T-helper 9 cell (primary cell): Measurements from ENCODE around the gene SRRM1.

Source experiments
- DNase-seq: peaks from one replicate; pipeline ENCODE4 v3.0.0-alpha.2; 2020
- total RNA-seq, 2 donors: gene quantifications; one replicate each; lab custom pipeline; 2026; lab: John Stamatoyannopoulos, UW

SRRM1 gene, protein sequence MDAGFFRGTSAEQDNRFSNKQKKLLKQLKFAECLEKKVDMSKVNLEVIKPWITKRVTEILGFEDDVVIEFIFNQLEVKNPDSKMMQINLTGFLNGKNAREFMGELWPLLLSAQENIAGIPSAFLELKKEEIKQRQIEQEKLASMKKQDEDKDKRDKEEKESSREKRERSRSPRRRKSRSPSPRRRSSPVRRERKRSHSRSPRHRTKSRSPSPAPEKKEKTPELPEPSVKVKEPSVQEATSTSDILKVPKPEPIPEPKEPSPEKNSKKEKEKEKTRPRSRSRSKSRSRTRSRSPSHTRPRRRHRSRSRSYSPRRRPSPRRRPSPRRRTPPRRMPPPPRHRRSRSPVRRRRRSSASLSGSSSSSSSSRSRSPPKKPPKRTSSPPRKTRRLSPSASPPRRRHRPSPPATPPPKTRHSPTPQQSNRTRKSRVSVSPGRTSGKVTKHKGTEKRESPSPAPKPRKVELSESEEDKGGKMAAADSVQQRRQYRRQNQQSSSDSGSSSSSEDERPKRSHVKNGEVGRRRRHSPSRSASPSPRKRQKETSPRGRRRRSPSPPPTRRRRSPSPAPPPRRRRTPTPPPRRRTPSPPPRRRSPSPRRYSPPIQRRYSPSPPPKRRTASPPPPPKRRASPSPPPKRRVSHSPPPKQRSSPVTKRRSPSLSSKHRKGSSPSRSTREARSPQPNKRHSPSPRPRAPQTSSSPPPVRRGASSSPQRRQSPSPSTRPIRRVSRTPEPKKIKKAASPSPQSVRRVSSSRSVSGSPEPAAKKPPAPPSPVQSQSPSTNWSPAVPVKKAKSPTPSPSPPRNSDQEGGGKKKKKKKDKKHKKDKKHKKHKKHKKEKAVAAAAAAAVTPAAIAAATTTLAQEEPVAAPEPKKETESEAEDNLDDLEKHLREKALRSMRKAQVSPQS
- total RNA-seq = 69.7 to 157 reads per million in 2 donors

DNA sequence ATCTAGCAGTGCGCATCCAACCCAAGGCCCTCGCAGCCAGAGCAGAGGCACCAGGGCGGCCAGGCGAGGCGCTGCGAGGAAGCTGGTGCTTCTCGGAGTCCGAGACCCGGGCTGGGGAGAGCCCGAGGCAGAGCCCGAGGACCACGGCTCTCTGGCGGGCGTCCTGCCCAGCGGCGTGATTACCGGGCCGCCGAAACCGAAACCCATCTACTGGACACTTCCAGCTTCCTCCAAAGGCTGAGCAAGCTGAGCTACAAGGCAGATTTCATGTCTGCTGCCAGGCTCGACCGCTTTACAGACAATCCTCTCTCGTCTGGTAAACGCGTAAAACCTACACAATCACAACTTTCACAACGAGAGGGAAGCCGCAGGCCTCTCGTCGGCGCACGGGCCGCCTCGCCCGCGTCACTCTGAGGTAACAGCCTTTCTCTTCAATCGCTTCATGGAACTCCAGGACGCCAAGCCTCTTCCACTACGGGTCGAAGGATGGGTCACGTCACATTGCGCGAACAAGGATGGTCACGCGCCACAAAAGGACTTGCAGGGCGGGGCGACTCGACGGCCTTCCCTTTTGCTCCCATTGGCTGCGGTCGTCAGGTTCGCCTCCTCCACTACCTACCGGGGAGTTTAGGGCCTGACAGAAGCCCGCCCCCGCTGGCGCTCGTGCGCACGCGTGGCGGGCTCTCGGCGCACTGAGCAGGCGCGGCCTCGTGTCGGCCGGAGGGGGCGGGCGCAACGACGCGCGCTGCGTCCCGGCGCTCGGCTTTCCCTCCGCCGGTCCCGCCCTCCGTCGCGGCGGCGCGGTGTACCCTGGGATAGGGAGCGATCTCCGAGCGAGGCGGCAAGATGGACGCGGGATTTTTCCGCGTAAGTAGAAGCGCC lies at the start of gene SRRM1:
SRRM1 (plus strand) TSS at position 822 of the 882 bp plus-strand sequence; CDS start at position 847, 25 bp downstream.
- peak; percentile 96 for DNase-seq

DNA sequence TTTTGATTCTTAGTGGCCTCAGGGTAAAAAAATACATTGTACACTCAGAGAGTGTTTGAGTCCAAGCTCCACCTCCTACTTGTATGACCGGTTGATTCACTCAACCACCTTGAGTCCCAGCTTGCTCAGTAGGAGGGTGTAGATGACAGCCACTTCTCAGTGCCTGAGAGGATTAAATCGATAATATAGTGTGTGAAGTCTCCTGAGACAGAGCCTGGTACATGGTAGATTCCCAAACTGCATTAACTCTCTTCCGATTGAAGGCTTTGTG lies 48.8 kb upstream of the SRRM1 start:
- no peak for DNase-seq

DNA sequence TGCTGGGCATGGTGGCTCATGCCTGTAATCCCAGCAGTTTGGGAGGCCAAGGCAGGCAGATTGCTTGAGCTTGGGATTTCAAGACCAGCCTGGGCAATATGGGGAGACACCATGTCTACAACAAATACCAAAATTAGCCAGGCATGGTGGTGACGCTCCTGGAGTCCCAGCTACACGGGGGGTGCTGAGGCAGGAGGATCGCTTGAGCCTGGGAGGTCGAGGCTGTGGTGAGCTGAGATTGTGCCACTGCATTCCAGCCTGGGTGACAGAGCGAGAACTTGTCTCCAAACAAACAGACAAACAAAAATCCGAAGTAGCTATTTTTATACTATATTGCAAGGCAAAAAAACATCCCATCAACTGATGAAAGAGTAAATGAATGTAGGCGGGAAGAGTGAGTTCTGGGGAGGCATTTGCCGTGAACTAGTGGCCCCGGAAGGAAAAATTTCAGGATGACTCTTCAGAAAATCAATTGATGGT lies 46.7 kb upstream of the SRRM1 start:
- no peak for DNase-seq

DNA sequence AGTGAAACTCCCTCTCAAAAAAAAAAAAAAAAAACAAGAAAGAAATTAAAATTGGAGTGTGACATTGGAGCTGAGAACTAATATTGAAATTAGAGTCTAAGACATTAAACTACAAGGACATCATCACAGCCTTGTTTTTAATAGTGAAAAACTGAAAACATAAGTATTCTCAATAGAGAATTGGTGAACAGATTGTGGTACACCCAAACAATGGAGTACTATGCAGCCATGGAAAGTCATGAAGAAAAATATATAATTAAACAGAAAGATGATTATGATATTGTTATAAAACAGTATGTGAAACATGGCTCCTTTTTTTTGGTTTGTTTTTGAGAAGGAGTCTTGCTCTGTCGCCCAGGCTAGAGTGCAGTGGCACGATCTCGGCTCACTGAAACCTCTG lies 43.8 kb upstream of the SRRM1 start:
- no peak for DNase-seq

DNA sequence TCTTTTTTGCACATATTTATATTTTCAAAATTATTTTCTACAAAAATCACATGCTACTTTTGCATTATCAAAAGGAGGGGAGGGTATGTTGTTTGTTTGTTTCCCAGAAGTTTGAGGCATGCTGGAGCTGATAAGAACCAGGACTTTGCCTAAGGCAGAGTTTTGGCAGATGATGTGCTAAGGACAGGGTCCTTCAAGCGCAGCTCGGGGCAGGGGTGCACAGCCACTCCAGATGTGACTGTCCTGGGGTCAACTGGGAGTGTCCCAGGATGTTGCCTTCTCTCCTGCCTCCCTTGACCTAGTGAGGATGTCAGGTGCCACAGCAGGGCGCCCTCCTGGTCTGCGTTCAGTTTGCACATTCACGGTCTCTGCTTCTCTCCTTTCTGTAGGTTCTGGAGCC lies 42.6 kb upstream of the SRRM1 start:
- DNase-seq = no peak

DNA sequence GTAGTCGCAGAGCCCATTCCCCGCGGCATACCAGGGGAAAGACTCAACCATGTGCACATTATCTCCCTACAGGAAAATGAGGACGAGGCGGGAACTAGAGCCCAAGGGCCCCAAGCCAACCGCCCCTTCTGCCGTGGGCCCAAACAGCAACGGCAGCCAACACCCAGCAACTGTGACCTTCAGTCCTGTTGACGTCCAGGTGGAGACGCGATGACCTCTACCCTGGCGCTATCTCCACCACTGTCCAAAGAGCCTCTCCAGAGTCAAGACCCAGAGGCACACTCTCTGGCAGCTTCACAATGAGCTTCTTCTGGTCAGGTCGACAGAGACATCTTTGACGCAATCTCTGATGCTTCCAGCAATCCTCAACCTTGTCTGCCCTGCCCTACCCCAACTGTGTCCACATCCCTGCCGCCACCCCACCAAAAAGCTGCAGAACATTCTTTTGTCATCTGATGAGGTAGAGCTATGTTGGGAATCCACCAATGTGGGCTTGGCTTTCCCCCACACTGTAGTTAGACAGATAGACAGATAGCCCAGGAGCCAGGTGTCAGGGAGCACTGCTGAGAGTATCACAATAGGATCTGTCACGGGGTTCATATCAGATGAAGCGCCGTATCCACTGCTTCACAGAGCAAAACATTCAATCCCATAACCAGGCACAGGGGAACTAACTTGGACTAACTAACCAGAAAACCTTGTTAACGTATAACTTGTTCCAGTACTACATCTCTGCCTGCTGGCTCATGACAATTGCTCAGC lies 37.4 kb upstream of the SRRM1 start:
- no peak for DNase-seq

DNA sequence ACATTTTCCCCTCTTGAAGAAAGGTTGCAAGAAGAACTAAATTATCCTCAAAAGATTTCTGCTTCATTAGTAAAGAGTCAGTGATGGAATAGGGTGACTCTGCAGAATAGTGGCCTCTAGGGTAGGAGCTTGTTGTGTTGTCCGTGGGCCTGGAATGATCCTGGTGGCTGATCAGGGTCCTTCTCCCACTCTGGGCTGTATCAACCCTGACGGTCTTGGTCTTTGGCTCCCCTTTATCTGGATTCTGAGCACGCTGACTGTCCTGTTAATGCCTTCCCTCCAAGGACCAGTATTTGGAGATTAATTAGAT lies 36.9 kb upstream of the SRRM1 start:
- no peak for DNase-seq

DNA sequence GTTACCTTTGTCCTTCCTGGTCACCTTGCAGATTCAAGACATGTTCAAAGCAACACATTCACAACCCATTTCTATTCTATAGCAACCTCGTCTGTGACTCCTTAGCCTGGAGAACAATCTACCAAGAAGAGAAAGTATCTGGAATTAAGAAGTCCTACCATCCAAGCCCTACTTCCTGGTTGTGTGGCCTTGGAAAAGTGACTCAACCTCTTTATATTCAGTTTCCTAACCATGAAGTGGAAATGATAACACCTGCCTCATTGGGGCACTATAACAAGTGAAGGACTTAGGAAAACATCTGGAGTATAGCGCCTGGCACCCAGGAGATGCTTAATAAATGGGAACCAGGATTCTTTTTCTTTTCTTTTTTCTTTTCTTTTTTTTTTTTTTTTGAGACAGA lies 36.5 kb upstream of the SRRM1 start:
- DNase-seq = no peak

DNA sequence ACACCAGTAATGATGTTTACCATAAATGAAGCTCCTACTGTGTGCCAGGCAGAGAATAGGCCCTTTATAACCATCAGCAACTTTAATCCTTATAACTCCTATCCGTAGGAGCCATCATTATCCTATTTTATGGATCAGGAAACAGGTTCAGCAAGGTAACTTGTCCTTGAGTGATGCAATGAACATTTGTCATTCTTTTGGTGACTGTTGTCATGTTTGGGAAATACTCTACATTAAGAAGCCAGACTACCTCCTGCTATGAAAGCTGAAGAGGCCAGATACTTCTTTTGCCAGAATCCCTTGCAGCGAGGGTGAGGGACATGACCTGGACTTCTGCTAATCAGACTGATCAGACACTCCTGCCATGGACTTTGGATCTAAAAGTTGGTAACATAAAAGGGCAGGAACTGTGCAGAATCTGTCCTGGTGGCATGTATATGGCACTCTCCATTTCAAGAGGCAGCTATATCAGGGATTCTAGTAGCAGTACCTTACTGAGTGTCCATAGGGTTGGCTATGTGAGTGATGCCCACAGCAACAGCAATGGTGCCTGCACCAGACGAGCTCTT lies 33.1 kb upstream of the SRRM1 start:
- no peak for DNase-seq

DNA sequence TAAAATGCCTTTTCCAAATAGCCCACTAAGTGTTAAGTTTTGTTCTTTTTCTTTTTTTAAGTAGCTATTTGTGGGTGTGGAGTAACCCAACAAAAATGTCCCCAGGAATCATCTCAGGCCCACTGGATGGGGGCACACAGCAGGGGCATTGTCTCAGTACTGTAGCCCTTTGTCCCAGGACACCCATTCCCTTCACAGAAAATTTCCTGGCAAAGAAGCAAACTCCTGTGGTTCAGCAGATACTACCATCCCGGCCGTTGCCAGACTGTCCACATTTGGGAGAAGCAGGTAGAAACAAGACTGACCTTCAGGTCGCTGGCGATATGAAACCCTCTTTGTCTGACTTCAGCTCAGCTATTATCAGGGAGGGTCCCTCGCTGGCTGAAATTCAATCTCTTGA lies 23.7 kb upstream of the SRRM1 start:
- DNase-seq = no peak

DNA sequence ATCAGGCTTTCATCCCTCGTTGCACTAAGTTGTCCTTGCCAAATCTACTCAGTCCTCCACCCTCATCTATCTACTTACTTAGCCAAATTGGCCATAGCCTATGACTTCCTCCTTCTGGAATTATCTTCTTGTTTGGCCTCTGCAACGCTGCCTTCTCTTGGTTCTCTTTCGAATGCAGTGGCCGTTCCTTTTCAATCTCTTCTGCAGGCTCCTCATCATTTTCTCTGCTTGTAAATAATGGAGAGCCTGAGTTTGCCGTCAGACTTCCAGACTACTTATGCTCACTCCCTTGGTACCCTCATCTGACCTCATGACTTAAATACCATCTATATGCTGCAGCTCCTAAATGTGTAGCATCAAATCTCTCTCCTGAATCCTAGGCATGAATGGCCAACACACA lies 22.4 kb upstream of the SRRM1 start:
- no peak for DNase-seq

DNA sequence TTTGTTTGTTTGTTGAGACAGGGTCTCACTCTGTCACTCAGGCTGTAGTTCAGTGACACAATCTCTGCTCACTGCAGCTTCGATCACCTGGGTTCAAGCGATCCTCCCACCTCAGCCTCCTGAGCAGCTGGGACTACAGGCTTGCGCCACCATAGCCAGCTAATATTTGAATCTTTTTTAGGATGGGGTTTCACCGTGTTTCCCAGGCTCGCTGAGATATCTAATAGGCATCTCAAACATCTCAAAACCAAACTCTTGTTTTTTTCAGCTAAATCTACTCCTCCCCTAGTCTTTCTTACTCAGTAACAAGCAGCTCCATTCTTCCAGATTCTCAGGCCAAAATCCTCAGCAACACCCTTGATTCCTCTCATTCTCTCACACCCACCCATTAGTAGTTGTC lies 22.0 kb upstream of the SRRM1 start:
- DNase-seq = no peak

DNA sequence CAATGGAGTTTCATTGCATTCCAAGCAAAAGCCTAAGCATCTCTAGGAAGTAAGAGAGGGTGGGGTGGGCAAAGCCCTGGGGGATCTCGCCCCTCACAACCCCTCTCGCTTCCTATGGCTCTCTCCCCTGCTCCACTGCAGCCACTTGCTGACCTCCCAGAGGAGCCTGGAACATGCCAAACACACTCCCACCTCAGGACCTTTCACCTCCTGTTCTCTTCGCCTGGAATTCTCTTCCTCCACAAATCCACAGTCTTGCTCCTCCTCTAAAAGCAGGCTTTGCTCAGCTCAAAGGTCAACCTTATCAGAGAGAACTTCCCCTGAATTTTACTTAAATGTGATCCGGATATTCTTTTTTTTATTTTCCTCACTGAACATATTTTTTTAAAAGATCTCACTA lies 20.9 kb upstream of the SRRM1 start:
- DNase-seq = no peak

DNA sequence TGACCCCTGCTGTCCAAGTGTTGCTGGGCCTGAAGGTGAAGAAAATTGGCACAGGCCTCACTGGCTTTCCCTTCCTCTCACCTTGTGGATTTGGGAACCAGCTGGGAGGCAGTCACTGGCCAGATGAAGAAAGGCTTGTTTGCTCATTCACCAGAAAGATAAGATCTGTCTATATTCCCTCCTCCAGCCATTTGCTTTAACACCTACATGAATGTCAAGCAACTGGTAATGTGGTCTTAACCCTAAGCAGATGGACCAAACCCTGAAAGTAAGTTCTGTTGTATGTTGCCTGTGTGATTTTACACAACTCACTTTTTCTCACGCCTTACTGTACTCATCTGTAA lies 10.3 kb upstream of the SRRM1 start:
- no peak for DNase-seq

DNA sequence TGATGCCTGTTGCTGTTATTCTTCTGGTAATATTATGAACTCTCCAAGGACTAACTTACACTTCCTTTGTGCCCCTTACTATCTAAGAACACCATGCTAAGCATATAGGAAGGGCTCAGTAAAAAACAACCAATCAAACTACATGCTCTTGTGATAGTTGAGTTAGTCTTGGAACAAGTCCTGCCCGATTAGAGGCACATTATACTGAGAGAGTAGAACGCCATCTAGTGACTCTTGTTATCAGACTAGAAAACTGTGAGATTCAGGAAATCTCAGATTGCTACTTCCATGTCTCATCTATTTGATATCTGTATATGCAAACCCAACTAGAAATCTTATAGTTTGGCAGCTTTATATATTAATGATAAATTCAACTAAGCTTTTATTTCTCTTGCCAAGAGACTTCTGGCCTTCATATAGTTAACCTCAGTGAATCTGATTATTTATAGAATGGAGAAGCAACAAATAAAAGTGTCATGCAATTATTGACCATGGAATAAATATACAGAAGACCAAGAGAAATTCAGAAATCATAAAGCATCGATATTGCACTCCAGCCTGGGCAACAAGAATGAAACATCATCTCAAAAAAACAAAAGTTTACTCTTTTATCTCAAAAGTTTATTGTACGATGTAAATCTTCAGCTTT lies 7.8 kb upstream of the SRRM1 start:
- no peak for DNase-seq

DNA sequence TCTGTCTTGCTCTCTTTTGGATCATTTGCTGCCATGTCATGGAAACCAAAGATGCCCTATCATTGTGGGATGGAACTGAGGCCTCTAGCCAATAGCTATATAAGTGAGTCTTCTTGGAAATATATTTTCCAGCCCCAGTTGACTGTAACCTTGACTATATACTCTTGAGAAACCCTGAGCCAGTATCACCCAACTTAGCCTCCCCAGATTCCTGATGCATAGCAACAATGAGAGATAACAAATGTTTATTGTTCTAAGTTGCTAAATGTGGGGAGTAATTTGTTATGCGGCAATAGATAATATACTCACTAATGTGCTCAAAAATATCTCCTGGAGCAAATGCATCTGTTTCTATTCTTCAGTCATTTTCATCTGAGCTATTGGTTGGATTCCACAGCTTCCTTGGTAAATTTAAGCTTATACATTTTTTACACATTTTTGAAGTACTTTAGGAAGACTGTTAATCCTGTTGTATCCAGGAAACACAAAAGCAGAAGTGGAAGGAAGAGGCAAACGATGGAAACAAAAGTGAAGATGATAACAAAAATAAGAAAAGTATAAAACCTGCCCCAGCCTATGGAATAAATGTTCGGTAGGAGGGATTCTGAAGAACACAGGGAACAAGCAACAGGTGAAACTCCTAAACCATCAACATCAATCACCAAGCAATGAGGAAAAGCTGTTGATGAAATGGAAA lies 6.3 kb upstream of the SRRM1 start:
- DNase-seq = no peak

DNA sequence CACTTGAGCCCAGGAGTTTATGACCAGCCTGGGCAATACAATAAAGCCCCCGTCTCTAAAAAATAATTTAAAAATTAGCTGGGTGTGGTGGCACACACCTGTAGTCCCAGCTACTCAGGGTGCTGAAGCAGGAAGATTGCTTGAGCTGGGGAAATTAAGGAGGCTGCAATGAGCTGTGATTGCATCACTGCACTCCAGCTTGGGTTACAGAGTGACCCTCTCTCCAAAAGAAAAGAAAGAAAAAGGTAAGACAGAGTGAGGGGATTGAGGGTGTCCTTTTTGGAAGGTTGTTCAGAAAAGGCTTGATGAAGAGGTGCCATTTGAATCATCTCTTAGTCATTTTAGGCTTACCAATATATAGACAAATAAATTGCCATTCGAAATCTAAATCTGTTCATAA lies 4.0 kb upstream of the SRRM1 start:
- DNase-seq = no peak

DNA sequence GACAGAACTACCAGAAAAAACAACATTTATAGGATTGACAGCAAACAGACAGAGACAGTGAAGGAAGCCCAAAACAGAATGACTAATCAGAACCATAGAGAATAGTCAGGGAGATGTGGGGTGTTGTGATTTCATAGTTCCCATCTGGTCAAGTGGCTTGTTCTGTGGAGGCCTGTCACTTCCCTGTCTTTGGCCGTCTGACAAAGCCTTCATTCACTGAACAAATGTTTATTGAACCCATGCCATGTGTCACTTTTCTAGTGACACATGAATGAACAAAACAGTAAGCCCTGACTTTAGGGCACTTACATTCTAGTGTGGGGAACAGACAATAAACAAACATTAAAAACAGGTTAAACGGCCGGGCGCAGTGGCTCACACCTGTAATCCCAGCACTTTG lies 3.2 kb upstream of the SRRM1 start:
- no peak for DNase-seq

DNA sequence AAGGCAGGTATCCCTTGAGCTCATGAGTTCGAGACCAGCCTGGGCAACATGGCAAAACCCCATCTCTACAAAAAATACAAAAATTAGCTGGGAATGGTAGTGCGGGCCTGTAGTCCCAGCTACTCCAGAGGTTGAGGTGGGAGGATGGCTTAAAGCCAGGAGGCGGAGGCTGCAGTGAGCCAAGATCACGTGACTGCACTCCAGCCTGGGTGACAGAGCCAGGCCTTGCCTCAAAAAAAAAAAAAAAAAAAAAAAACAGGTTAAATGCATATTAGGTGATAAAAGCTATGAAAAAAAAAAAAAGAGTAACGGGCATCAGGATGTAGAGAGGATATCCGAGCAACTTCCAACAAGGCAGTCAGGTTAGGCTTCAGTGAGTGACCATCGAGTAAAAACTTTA lies 2.8 kb upstream of the SRRM1 start:
- DNase-seq = no peak

DNA sequence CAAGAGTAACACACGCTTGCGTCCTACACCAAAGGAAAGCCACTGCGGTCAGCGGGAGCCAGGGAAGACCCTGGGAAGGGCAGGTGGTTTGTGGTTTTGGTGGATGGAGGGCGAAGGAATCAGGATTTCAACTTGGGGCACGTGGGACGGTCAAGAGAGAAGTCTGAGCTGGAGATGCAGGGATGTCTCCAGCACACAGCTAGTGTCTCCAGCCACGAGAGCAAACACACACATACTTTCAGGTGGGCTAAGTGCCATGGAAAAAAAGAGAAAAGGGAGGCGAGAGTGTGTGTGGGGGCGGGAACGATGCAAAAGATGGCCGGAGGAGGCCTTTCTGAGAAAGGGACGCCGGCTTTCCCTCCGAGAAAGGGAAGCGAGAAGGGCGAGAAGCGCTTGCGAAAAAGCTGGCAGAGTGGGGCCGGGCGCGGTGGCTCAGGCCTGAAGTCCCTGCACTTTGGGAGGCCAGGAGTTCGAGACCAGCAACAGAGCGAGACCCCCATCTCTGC lies 1.4 kb upstream of the SRRM1 start:
- peak; percentile 7 for DNase-seq
